Osteoblast (primary cell): ENCODE measurements around the gene PCED1A. TPM values are rescaled to one million over a fixed set of nuclear protein-coding genes. Genes with fewer than 3 reads are reported as not detected.

Experiments
- DNase-seq: peaks from one replicate; pipeline ENCODE4 v3.0.0; 2011; ENCODE audit warnings: low spot score, mixed read lengths; ENCODE audit not compliant: insufficient read length; ENCODE audit errors: missing footprints
- H2AFZ ChIP-seq: 2 replicates; pipeline ENCODE4 v1.6.0; 2011; ENCODE audit warnings: mild to moderate bottlenecking, low read length
- H3K27ac ChIP-seq: 2 replicates; pipeline ENCODE4 v1.5.1; 2011; ENCODE audit warnings: mild to moderate bottlenecking, low read depth, low read length, moderate library complexity
- H3K27me3 ChIP-seq: 2 replicates; pipeline ENCODE4 v1.6.0; 2012; ENCODE audit warnings: mild to moderate bottlenecking, control low read depth, inconsistent platforms, low read length, moderate library complexity; ENCODE audit not compliant: insufficient read depth
- H3K36me3 ChIP-seq: 2 replicates; pipeline ENCODE4 v1.5.1; 2011; ENCODE audit warnings: mild to moderate bottlenecking, low read length, control low read depth, moderate library complexity; ENCODE audit not compliant: insufficient read depth
- H3K4me1 ChIP-seq: 2 replicates; pipeline ENCODE4 v1.5.1; 2011; ENCODE audit warnings: mild to moderate bottlenecking, low read length, control low read depth, moderate library complexity; ENCODE audit not compliant: insufficient read depth
- H3K4me2 ChIP-seq: 2 replicates; pipeline ENCODE4 v1.6.0; 2011; ENCODE audit warnings: mild to moderate bottlenecking, low read length; ENCODE audit not compliant: insufficient read depth
- H3K4me3 ChIP-seq: fragments of 200-600 bp; sonication (generic); 3 replicates; pipeline ENCODE4 v1.5.1; 2012; ENCODE audit warnings: mild to moderate bottlenecking, low read length, inconsistent platforms; ENCODE audit not compliant: insufficient read depth
- H3K79me2 ChIP-seq: 2 replicates; pipeline ENCODE4 v1.6.0; 2012; ENCODE audit warnings: mild to moderate bottlenecking, low read length, control low read depth, inconsistent platforms; ENCODE audit not compliant: insufficient read depth
- H3K9me3 ChIP-seq: 2 replicates; pipeline ENCODE4 v1.5.1; 2011; ENCODE audit warnings: low read depth, low read length, control low read depth
- H4K20me1 ChIP-seq: 2 replicates; pipeline ENCODE4 v1.6.0; 2012; ENCODE audit warnings: mild to moderate bottlenecking, low read length, control low read depth; ENCODE audit not compliant: insufficient read depth
- CTCF ChIP-seq: IDR thresholded peaks from 2 replicates; pipeline ENCODE4 v1.5.1; 2011; ENCODE audit warnings: mild to moderate bottlenecking, low read depth, low read length, moderate library complexity; ENCODE audit errors: extremely low read depth
- total RNA-seq: library from RNA; depleted of rRNA; stranded (reverse); fragments of >200 nt; gene quantifications from 2 replicates; pipeline ENCODE4 v1.2.3, GENCODE V29; 2012

The PCED1A gene
- total RNA-seq, 1 donor, result 24.2 TPM

- Histone ChIP-seq H3K4me1 (peaks cover 33% of the 10 kb centered on the region), H3K79me2 (peaks cover 25% of the 10 kb centered on the region), H3K4me3 (no peak overlapping the region), H3K36me3 (peaks cover 10% of the 10 kb centered on the region), H4K20me1 (peaks cover 16% of the 10 kb centered on the region), H3K9me3 (no peaks in the 10 kb centered on the region), H3K27me3 (no peaks in the 10 kb centered on the region), H2AFZ (no peak overlapping the region), H3K27ac (peak overlapping the region; percentile 24), H3K4me2 (no peak overlapping the region)
- no peak for TF ChIP-seq CTCF
- peak; percentile 53 for DNase-seq
These were observed 30.6 kb upstream of the PCED1A start for GRCh38 chr20:2871111-2871465.

- peaks cover 8% of the 10 kb centered on the region for H3K79me2 ChIP-seq
- H3K27ac ChIP-seq, result no peak overlapping the region
- no peaks in the 10 kb centered on the region for H3K27me3 ChIP-seq
- no peak overlapping the region for H3K4me3 ChIP-seq
- H3K9me3 ChIP-seq, result no peaks in the 10 kb centered on the region
- DNase-seq, result peak; percentile 44
- H3K4me1 ChIP-seq, result peaks cover 29% of the 10 kb centered on the region
- H3K36me3 ChIP-seq, result peaks cover 12% of the 10 kb centered on the region
- H2AFZ ChIP-seq, result no peak overlapping the region
- H3K4me2 ChIP-seq, result no peak overlapping the region
- peaks cover under 1% of the 10 kb centered on the region for H4K20me1 ChIP-seq
- no peak for TF ChIP-seq CTCF
These were observed 28.9 kb upstream of the PCED1A start for GRCh38 chr20:2869381-2869780.

DNA sequence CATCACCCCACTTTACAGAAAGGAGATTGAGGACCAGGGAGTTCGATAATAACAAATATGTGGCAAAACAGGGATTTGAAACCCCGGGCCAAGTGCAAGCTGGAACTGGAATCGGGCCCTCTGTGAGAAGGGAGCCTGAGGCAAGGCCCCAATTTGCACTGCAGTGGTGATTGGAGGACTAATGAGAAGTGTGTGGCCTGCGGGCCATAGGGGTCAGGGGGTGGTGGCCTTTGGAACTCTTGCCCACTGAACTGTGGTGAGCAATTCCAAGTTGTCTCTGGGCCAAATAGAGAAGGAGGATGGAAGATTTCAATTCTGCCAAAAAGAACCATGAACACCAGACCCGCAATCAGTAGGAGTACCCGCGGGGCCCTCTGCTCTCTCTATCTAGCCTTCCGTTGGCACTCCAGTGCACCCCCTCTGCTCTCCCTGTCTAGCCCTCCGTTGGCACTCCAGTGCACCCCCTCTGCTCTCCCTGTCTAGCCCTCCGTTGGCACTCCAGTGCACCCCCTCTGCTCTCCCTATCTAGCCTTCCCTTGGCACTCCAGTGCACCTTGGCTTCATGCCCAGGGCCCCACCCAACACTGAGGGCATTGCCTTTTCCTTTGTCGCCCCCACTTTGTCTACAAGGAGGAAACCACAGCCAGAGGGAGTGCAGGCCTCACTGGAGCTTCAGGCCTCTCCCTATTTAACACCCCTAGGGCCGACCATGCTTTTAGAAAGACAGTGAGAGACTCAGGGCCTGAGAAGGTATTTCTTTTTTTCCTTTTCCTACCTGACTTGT, 26.8 kb upstream of the PCED1A start:
- H3K4me1 ChIP-seq, result peaks cover 16% of the 10 kb centered on the region
- no peaks in the 10 kb centered on the region for H3K79me2 ChIP-seq

More for the DNA sequence above, 26.8 kb upstream of the PCED1A start:
- Histone ChIP-seq H3K27me3 (no peaks in the 10 kb centered on the region), H3K4me3 (no peak overlapping the region), H3K36me3 (peaks cover 12% of the 10 kb centered on the region), H2AFZ (no peak overlapping the region), H3K9me3 (no peaks in the 10 kb centered on the region), H3K4me2 (no peak overlapping the region), H4K20me1 (no peaks in the 10 kb centered on the region), H3K27ac (no peak overlapping the region)
- peak; percentile 37 for DNase-seq
- no peak for TF ChIP-seq CTCF
